GM23248 (cell line): ENCODE measurements around the gene SMPDL3B.

Experiments used
- EZH2 ChIP-seq: fragments of 200-600 bp; sonication (generic); IDR thresholded peaks from 2 replicates; pipeline ENCODE4 v1.6.1; 2018; ENCODE audit warnings: antibody characterized with exemption, mild to moderate bottlenecking; ENCODE audit not compliant: insufficient read depth, poor library complexity, severe bottlenecking
- EZH2phosphoT487 ChIP-seq: fragments of 200-600 bp; sonication (generic); IDR thresholded peaks from 2 replicates; pipeline ENCODE4 v1.6.1; 2018; ENCODE audit warnings: antibody characterized with exemption, moderate library complexity, mild to moderate bottlenecking, low read depth; ENCODE audit not compliant: insufficient read depth

DNA sequence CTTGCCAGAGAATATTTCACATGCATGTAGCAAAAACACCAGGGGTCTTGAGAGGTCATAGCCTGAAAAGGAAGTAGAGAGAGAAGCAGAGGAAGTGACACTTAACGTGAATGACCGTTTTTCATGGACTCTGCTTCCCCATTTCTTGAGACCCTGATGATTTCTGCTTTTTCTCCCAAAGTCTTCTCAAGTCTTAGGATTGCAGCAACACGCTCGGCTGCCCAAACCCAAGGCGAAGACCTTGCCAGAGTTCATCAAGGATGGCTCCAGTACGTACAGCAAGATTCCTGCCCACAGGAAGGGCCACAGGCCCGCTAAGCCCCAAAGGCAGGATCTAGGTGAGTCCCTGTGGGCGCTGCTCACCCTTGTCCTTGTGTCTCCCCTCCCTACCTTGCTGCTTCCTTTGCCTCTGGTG lies 49.7 kb upstream of the SMPDL3B start:
- TF ChIP-seq EZH2phosphoT487: no peak
- no peak for TF ChIP-seq EZH2
